H1 (cell line): Measurements from ENCODE around the gene OS9. TPM values are rescaled to one million over a fixed set of nuclear protein-coding genes. Genes with fewer than 3 reads are reported as not detected.

ENCODE experiments used
- CTCF ChIA-PET: fragments of 300-600 bp; sonication (Branson Sonifier 250); formaldehyde crosslinking; loops from one replicate; lab custom pipeline; 2021; ENCODE audit not compliant: partially characterized antibody; lab: Charles Lee
- POLR2A ChIA-PET: fragments of 300-600 bp; sonication (Branson Sonifier 250); formaldehyde crosslinking; loops from one replicate; lab custom pipeline; 2021; ENCODE audit warnings: inconsistent platforms; ENCODE audit not compliant: partially characterized antibody; lab: Charles Lee
- DNase-seq, 2 experiments: peaks; one replicate each; pipeline versions ENCODE4 v3.0.0 to v3.0.0-alpha.2; 2010 to 2022; ENCODE audit warnings: low spot score in 2 of 2, low read depth in 1 of 2, mixed read lengths in 1 of 2
- FAIRE-seq: peaks from 2 replicates; lab custom pipeline; 2011; peaks lifted over from hg19 to GRCh38; lab: Jason Lieb, UNC
- H2AFZ ChIP-seq: 2 replicates; pipeline ENCODE4 v1.8.1; 2012; ENCODE audit warnings: low read length, inconsistent platforms
- H2AK5ac ChIP-seq: 2 replicates; pipeline ENCODE4 v1.6.1; 2013; ENCODE audit warnings: low read depth, low read length
- H2BK120ac ChIP-seq: replicated peaks from 2 replicates; pipeline ENCODE3; 2013; ENCODE audit warnings: low read depth, low read length, inconsistent platforms
- H2BK12ac ChIP-seq: 2 replicates; pipeline ENCODE4 v1.6.1; 2013; ENCODE audit warnings: low read depth, low read length
- H2BK15ac ChIP-seq: 2 replicates; pipeline ENCODE4 v1.6.1; 2013; ENCODE audit warnings: low read length
- H2BK20ac ChIP-seq: 2 replicates; pipeline ENCODE4 v1.6.1; 2013; ENCODE audit warnings: low read length
- H2BK5ac ChIP-seq: 2 replicates; pipeline ENCODE4 v1.6.1; 2013; ENCODE audit warnings: low read depth, low read length
- H3K14ac ChIP-seq: 2 replicates; pipeline ENCODE4 v1.6.1; 2013; ENCODE audit warnings: inconsistent platforms; ENCODE audit not compliant: insufficient read length
- H3K18ac ChIP-seq: 2 replicates; pipeline ENCODE4 v1.6.1; 2013; ENCODE audit warnings: low read length; ENCODE audit errors: extremely low read depth
- H3K23ac ChIP-seq: 2 replicates; pipeline ENCODE4 v1.6.1; 2013; ENCODE audit warnings: inconsistent platforms; ENCODE audit not compliant: insufficient read length
- H3K23me2 ChIP-seq: 2 replicates; pipeline ENCODE4 v1.6.1; 2013; ENCODE audit warnings: low read depth, low read length
- H3K27ac ChIP-seq: 2 replicates; pipeline ENCODE4 v1.6.1; 2011; ENCODE audit warnings: low read depth, low read length, inconsistent platforms
- H3K27me3 ChIP-seq, 4 experiments: replicated peaks in 1 of 4; 1 replicate in 1 of 4; 2 replicates in 3 of 4; pipeline versions ENCODE4 v1.6.1 to v1.8.1; 2011 to 2013; ENCODE audit warnings: low read length in 3 of 4, mild to moderate bottlenecking in 3 of 4, inconsistent platforms in 2 of 4, mixed read lengths in 2 of 4, moderate library complexity in 1 of 4; ENCODE audit not compliant: control insufficient read depth in 3 of 4, insufficient read depth in 3 of 4; ENCODE audit errors: extremely low read depth in 1 of 4
- H3K36me3 ChIP-seq, 4 experiments: 2 replicates each; pipeline versions ENCODE4 v1.6.1 to v1.8.1; 2011 to 2013; ENCODE audit warnings: mild to moderate bottlenecking in 4 of 4, low read length in 3 of 4, moderate library complexity in 2 of 4, control low read depth in 1 of 4, inconsistent platforms in 1 of 4; ENCODE audit not compliant: insufficient read depth in 4 of 4, control insufficient read depth in 2 of 4
- H3K4ac ChIP-seq: replicated peaks from 2 replicates; pipeline ENCODE3; 2013; ENCODE audit warnings: low read length, low read depth, mixed read lengths, inconsistent platforms; ENCODE audit not compliant: insufficient read length
- H3K4me1 ChIP-seq, 4 experiments: replicated peaks in 1 of 4; 1 replicate in 1 of 4; 2 replicates in 3 of 4; pipeline versions ENCODE4 v1.6.1 to v1.8.1; 2011 to 2013; ENCODE audit warnings: low read length in 3 of 4, inconsistent platforms in 2 of 4, mixed read lengths in 1 of 4; ENCODE audit not compliant: insufficient read depth in 4 of 4, control insufficient read depth in 3 of 4
- H3K4me2 ChIP-seq, 2 experiments: 2 replicates each; pipeline versions ENCODE4 v1.6.1 to v1.8.1; 2011 to 2013; ENCODE audit warnings: low read depth in 2 of 2, low read length in 2 of 2, control low read depth in 1 of 2, inconsistent platforms in 1 of 2, mild to moderate bottlenecking in 1 of 2; ENCODE audit not compliant: insufficient read depth in 1 of 2
- H3K4me3 ChIP-seq, 4 experiments: fragments of 200-600, 300-600 bp in 1 of 4; sonication (generic), shearing (Covaris generic), sonication (Bioruptor Twin) in 1 of 4; 2 replicates each; pipeline versions ENCODE4 v1.5.1 to v1.8.1; 2011 to 2016; ENCODE audit warnings: low read length in 4 of 4, low read depth in 3 of 4, control low read depth in 2 of 4, inconsistent platforms in 2 of 4, mild to moderate bottlenecking in 2 of 4, mixed read lengths in 1 of 4, moderate library complexity in 1 of 4; ENCODE audit not compliant: insufficient read depth in 2 of 4; ENCODE audit errors: extremely low read depth in 1 of 4
- H3K56ac ChIP-seq: replicated peaks from 2 replicates; pipeline ENCODE3; 2013; ENCODE audit warnings: low read depth, mild to moderate bottlenecking, mixed read lengths, low read length, inconsistent platforms; ENCODE audit not compliant: insufficient read length
- H3K79me1 ChIP-seq: 2 replicates; pipeline ENCODE4 v1.6.1; 2013; ENCODE audit warnings: low read depth, low read length, control low read depth
- H3K79me2 ChIP-seq, 2 experiments: 2 replicates each; pipeline versions ENCODE4 v1.6.1 to v1.8.1; 2012 to 2013; ENCODE audit warnings: low read length in 2 of 2, mild to moderate bottlenecking in 2 of 2, inconsistent platforms in 1 of 2; ENCODE audit not compliant: insufficient read depth in 2 of 2, control insufficient read depth in 1 of 2
- H3K9ac ChIP-seq, 4 experiments: replicated peaks in 1 of 4; 1 replicate in 1 of 4; 2 replicates in 3 of 4; pipeline versions ENCODE4 v1.6.1 to v1.8.1; 2011 to 2013; ENCODE audit warnings: low read depth in 3 of 4, low read length in 3 of 4, control low read depth in 2 of 4, mild to moderate bottlenecking in 2 of 4, moderate library complexity in 2 of 4, inconsistent platforms in 1 of 4; ENCODE audit errors: extremely low read depth in 1 of 4
- H3K9me3 ChIP-seq, 2 experiments: 2 replicates each; pipeline versions ENCODE4 v1.6.1 to v1.8.1; 2012 to 2013; ENCODE audit warnings: mild to moderate bottlenecking in 2 of 2, moderate library complexity in 2 of 2, control low read depth in 1 of 2, inconsistent platforms in 1 of 2, low read depth in 1 of 2, low read length in 1 of 2, mixed read lengths in 1 of 2; ENCODE audit not compliant: insufficient read depth in 2 of 2
- H4K20me1 ChIP-seq, 2 experiments: replicated peaks in 1 of 2; 2 replicates each; pipeline versions ENCODE3 to v1.8.1; 2011 to 2013; ENCODE audit warnings: inconsistent platforms in 2 of 2, low read length in 2 of 2, mild to moderate bottlenecking in 1 of 2; ENCODE audit not compliant: insufficient read depth in 2 of 2, control insufficient read depth in 1 of 2
- H4K5ac ChIP-seq: 2 replicates; pipeline ENCODE4 v1.6.1; 2013; ENCODE audit warnings: low read length, low read depth, mixed read lengths, inconsistent platforms; ENCODE audit not compliant: insufficient read length
- H4K8ac ChIP-seq: 2 replicates; pipeline ENCODE4 v1.8.0; 2013; ENCODE audit warnings: mild to moderate bottlenecking, moderate library complexity, low read length, inconsistent platforms; ENCODE audit not compliant: insufficient read depth; ENCODE audit errors: extremely low read depth
- H4K91ac ChIP-seq: replicated peaks from 2 replicates; pipeline ENCODE3; 2013; ENCODE audit warnings: low read length, mixed read lengths, inconsistent platforms; ENCODE audit not compliant: insufficient read length
- CREB1 ChIP-seq: IDR thresholded peaks from 2 replicates; pipeline ENCODE4 v1.6.1; 2012; ENCODE audit warnings: inconsistent platforms
- GABPA ChIP-seq: IDR thresholded peaks from 2 replicates; pipeline ENCODE4 v1.6.1; 2011; ENCODE audit warnings: mild to moderate bottlenecking, low read length, moderate library complexity, borderline replicate concordance; ENCODE audit not compliant: insufficient read depth
- JUND ChIP-seq: IDR thresholded peaks from 2 replicates; pipeline ENCODE4 v1.6.1; 2011; ENCODE audit warnings: mild to moderate bottlenecking, improper control_type of control experiment, low read length
- MAX ChIP-seq: IDR thresholded peaks from 2 replicates; pipeline ENCODE4 v1.6.1; 2012; ENCODE audit warnings: inconsistent platforms
- RAD21 ChIP-seq, 2 experiments: IDR thresholded peaks in 1 of 2; conservative IDR thresholded peaks in 1 of 2; 2 replicates each; pipeline ENCODE4 v1.6.1; 2011; ENCODE audit warnings: low read depth in 2 of 2, low read length in 2 of 2, improper control_type of control experiment in 1 of 2, inconsistent platforms in 1 of 2, mild to moderate bottlenecking in 1 of 2, moderate library complexity in 1 of 2
- SIN3A ChIP-seq, 2 experiments: IDR thresholded peaks in 1 of 2; conservative IDR thresholded peaks in 1 of 2; 2 replicates each; pipeline ENCODE4 v1.6.1; 2011 to 2012; ENCODE audit warnings: low read length in 2 of 2, improper control_type of control experiment in 1 of 2, low read depth in 1 of 2, mild to moderate bottlenecking in 1 of 2
- SRF ChIP-seq: IDR thresholded peaks from 2 replicates; pipeline ENCODE4 v1.6.1; 2011; ENCODE audit warnings: mild to moderate bottlenecking, low read depth, low read length, moderate library complexity
- TAF7 ChIP-seq: optimal IDR thresholded peaks from 2 replicates; pipeline ENCODE3; 2011; ENCODE audit warnings: low read depth, mild to moderate bottlenecking, inconsistent platforms, low read length, moderate library complexity, borderline replicate concordance
- YY1 ChIP-seq: IDR thresholded peaks from 2 replicates; pipeline ENCODE4 v1.6.1; 2011; ENCODE audit warnings: low read depth, mild to moderate bottlenecking, low read length
- WGBS, 2 experiments: shearing (Covaris generic) in 1 of 2; methylation state at CpG; one replicate each; pipeline versions ENCODE4 v1.1.6 to v1.1.7; 2013 to 2015; ENCODE audit warnings: low lambda C conversion rate in 2 of 2, mixed read lengths in 2 of 2, inconsistent platforms in 1 of 2, low coverage in 1 of 2, missing lambda C conversion rate in 1 of 2; ENCODE audit not compliant: insufficient replicate concordance in 2 of 2, insufficient coverage in 1 of 2, insufficient read length in 1 of 2; ENCODE audit errors: extremely low coverage in 1 of 2, missing lambda C conversion rate in 1 of 2; 5-methylcytosine and 5-hydroxymethylcytosine counted together
- polyA plus RNA-seq, 7 experiments: library from polyadenylated mRNA; depleted of rRNA in 3 of 7; stranded (reverse) in 5 of 7; unstranded in 2 of 7; fragments of >200 nt in 5 of 7; fragments of 200-250 nt in 2 of 7; gene quantifications; 1 replicate in 5 of 7; 2 replicates in 1 of 7; 4 replicates in 1 of 7; pipeline versions ENCODE4 v1.2.1 to v1.2.3, GENCODE V29; 2011 to 2013; ENCODE audit warnings: missing spikeins in 2 of 7, mixed read lengths in 2 of 7
- total RNA-seq: library from RNA; stranded (reverse); fragmentation: NEBNext Ultra II Directional; extraction: Animal tissue kit (Norgen Biotek cat#: 25700); gene quantifications from 2 replicates; pipeline ENCODE4 v1.2.1, GENCODE V29; 2021

OS9 gene
- total and polyA plus RNA-seq, 2 of the 8 experiments (the other 6 are each of a cell fraction or from before 2014, with no cell fraction given): 71.0 to 108 TPM

GRCh38 chr12:57756406-57757341 lies 62.7 kb downstream of the OS9 start:
- H4K5ac ChIP-seq: no peak overlapping the region
- no peak overlapping the region for H2BK5ac ChIP-seq
- POLR2A ChIA-PET: interaction anchor here (0.9 to 3.3 kb wide), 9 partner anchors 8 to 236 kb away, joined by 3 to 25 read pairs (median 5); partner anchors contain the start of genes CYP27B1, DDIT3, EEF1AKMT3 and METTL1
- H3K23me2 ChIP-seq: peaks cover 10% of the 10 kb centered on the region
- no peak overlapping the region for H2BK15ac ChIP-seq
- no peak for FAIRE-seq
- H3K9me3 ChIP-seq: no peaks in the 10 kb centered on the region
- H2AK5ac ChIP-seq: no peak overlapping the region
- peaks cover 3 to 15% of the 10 kb centered on the region in 2 experiments for H4K20me1 ChIP-seq
- no peak overlapping the region for H2BK12ac ChIP-seq
- no peak overlapping the region for H4K8ac ChIP-seq
- H3K4me2 ChIP-seq: peak overlapping the region; percentile 82 to 99
- peaks cover 0 to 4% (median 0%) of the 10 kb centered on the region in 4 experiments; a peak in 2 of 8 replicates for H3K36me3 ChIP-seq
- WGBS, 2 experiments: 17% methylated on average over 22 of the region's 22 CpGs; no CpG with 5 or more reads in 1 of the 2 experiments
- H3K79me2 ChIP-seq: peaks cover 0 to 4% of the 10 kb centered on the region in 2 experiments; a peak in 2 of 4 replicates
- H2AFZ ChIP-seq: no peak overlapping the region
- H3K23ac ChIP-seq: no peak overlapping the region
- H4K91ac ChIP-seq: no peak overlapping the region
- H3K79me1 ChIP-seq: peaks cover under 1% of the 10 kb centered on the region; the same call in 1 of the 2 replicates
- H3K9ac ChIP-seq: no peak overlapping the region
- no peak overlapping the region for H3K56ac ChIP-seq
- no peak overlapping the region for H3K27ac ChIP-seq
- H3K18ac ChIP-seq: no peak overlapping the region
- H3K14ac ChIP-seq: no peak overlapping the region
- H2BK20ac ChIP-seq: no peak overlapping the region
- peak overlapping the region in 2 of 4 experiments; percentile 82 to 96; a peak in 5 of 8 replicates for H3K4me3 ChIP-seq
- H3K27me3 ChIP-seq: peaks cover 8 to 33% (median 26%) of the 10 kb centered on the region in 4 experiments
- DNase-seq: peak in 1 of 2 experiments; percentile 88
- CTCF ChIA-PET: interaction anchor here (0.6 to 2.2 kb wide), 35 partner anchors 8 to 818 kb away, joined by 3 to 40 read pairs (median 4); partner anchors contain the start of genes ATP23, AVIL, B4GALNT1 and CYP27B1
- no peak overlapping the region for H2BK120ac ChIP-seq
- H3K4me1 ChIP-seq: peaks cover 0 to 21% (median 7%) of the 10 kb centered on the region in 4 experiments; a peak in 6 of 7 replicates
- no peak overlapping the region for H3K4ac ChIP-seq
- TF ChIP-seq TAF7 (no peak), JUND (0 out of 2 replicates have a peak, but pooled peaks have one; percentile 33), YY1 (peak; percentile 87), SIN3A (conservative IDR thresholded peaks at IDR 0.05 in 1 of 2, IDR thresholded peaks at IDR 0.05 in 1 of 2; ENCODE audit: low read depth in 1 of 2, low read length in 2 of 2) (peak; percentile 42 to 76; a peak in 1 of 4 replicates), RAD21 (IDR thresholded peaks at IDR 0.05 in 1 of 2, conservative IDR thresholded peaks at IDR 0.05 in 1 of 2; ENCODE audit: low read depth in 2 of 2, low read length in 2 of 2) (peak; percentile 33 to 54; a peak in 3 of 4 replicates), GABPA (peak; percentile 65; the same call in 1 of the 2 replicates), CREB1 (peak; percentile 61), MAX (0 out of 2 replicates have a peak, but pooled peaks have one; percentile 34), SRF (no peak)
